OCI-LY1 (cell line): Measurements from ENCODE around the gene ALOX15B.

Experiments used
- CTCF ChIP-seq: fragments of 200-600 bp; sonication (generic), shearing (Covaris generic); IDR thresholded peaks from 2 replicates; pipeline ENCODE4 v1.5.1; 2017; ENCODE audit warnings: mild to moderate bottlenecking, antibody characterized with exemption, low read length, moderate library complexity, mixed read lengths
- EZH2 ChIP-seq: fragments of 200-600 bp; sonication (generic), shearing (Covaris generic); IDR thresholded peaks from 2 replicates; pipeline ENCODE4 v1.8.0; 2017; ENCODE audit warnings: borderline replicate concordance, mixed run types, mild to moderate bottlenecking, antibody characterized with exemption, low read length, moderate library complexity, mixed read lengths

- no peak for TF ChIP-seq CTCF
- no peak for TF ChIP-seq EZH2
Observed at GRCh38 chr17:8018436-8018835, 20.4 kb upstream of the ALOX15B start.
